Myocyte (in vitro differentiated cells): Measurements from ENCODE around the gene PRDM5. TPM values are rescaled to one million over a fixed set of nuclear protein-coding genes. Genes with fewer than 3 reads are reported as not detected.

Experiments
- DNase-seq: peaks from one replicate; pipeline ENCODE4 v3.0.0-alpha.2; 2012; ENCODE audit warnings: low read depth
- total RNA-seq: library from RNA; depleted of rRNA; stranded (reverse); fragments of >200 nt; gene quantifications from 2 replicates; pipeline ENCODE4 v1.2.3, GENCODE V29; 2014

PRDM5 gene
- total RNA-seq, 1 donor from 2014 or later, result 12.3 TPM

- DNase-seq, result no peak
Observed at GRCh38 chr4:120857312-120857711, 65.2 kb downstream of the PRDM5 start.

- no peak for DNase-seq
Observed at GRCh38 chr4:120856294-120856693, 66.2 kb downstream of the PRDM5 start.

- no peak for DNase-seq
Observed at GRCh38 chr4:120855307-120856001, 67.1 kb downstream of the PRDM5 start.

- DNase-seq, result no peak
Observed at GRCh38 chr4:120853161-120853935, 69.2 kb downstream of the PRDM5 start.

- DNase-seq, result no peak
Observed at GRCh38 chr4:120850018-120850599, 72.4 kb downstream of the PRDM5 start.

- DNase-seq, result no peak
Observed at GRCh38 chr4:120847019-120847582, 75.4 kb downstream of the PRDM5 start.

- DNase-seq, result no peak
Observed at GRCh38 chr4:120844528-120844921, 78.0 kb downstream of the PRDM5 start.

GRCh38 chr4:120843849-120844527, 78.5 kb downstream of the PRDM5 start:
- DNase-seq, result peak; percentile 10

GRCh38 chr4:120842031-120842430, 80.5 kb downstream of the PRDM5 start:
- DNase-seq, result no peak

- no peak for DNase-seq
Observed at GRCh38 chr4:120841580-120841979, 80.9 kb downstream of the PRDM5 start.

- no peak for DNase-seq
Observed at GRCh38 chr4:120839974-120840751, 82.4 kb downstream of the PRDM5 start.

GRCh38 chr4:120839334-120839973, 83.1 kb downstream of the PRDM5 start:
- DNase-seq, result no peak

GRCh38 chr4:120838784-120839183, 83.7 kb downstream of the PRDM5 start:
- no peak for DNase-seq

- no peak for DNase-seq
Observed at GRCh38 chr4:120837656-120838055, 84.9 kb downstream of the PRDM5 start.

GRCh38 chr4:120835342-120835741, 87.2 kb downstream of the PRDM5 start:
- DNase-seq, result no peak

- DNase-seq, result no peak
Observed at GRCh38 chr4:120830204-120830603, 92.3 kb downstream of the PRDM5 start.

- no peak for DNase-seq
Observed at GRCh38 chr4:120829113-120829831, 93.3 kb downstream of the PRDM5 start.

- no peak for DNase-seq
Observed at GRCh38 chr4:120826853-120827252, 95.7 kb downstream of the PRDM5 start.

- DNase-seq, result no peak
Observed at GRCh38 chr4:120826449-120826848, 96.1 kb downstream of the PRDM5 start.
